K562 (cell line): ENCODE data around the gene AAK1. TPM values are rescaled to one million over a fixed set of nuclear protein-coding genes. Genes with fewer than 3 reads are reported as not detected.

ENCODE experiments used
- ATAC-seq: fragments of 200-7000 bp; cut with Tn5 transposase; 3 replicates; pipeline ENCODE4 v1.9.1; 2020; ENCODE audit warnings: moderate library complexity
- BruUV-seq: library from RNA; stranded (reverse); fragments of 400-500 nt; replicated peaks from 2 replicates; lab custom pipeline; 2021; lab: Mats Ljungman, UMichigan
- CTCF ChIA-PET: fragments of 300-600 bp; formaldehyde crosslinking; extraction: SDS; loops from one replicate; lab custom pipeline; 2021; ENCODE audit warnings: low intra/inter-chr PET ratio; lab: Yijun Ruan, JAX
- POLR2A ChIA-PET: fragments of 300-600, 350-650 bp; sonication (Branson Sonifier 250); formaldehyde crosslinking; extraction: SDS; loops from one replicate; lab custom pipeline; 2021; ENCODE audit warnings: antibody characterized with exemption, inconsistent platforms; lab: Yijun Ruan, JAX
- DNase-seq, 4 experiments: peaks; one replicate each; pipeline versions ENCODE4 v3.0.0 to v3.0.0-alpha.2; 2011 to 2018; ENCODE audit warnings: low spot score in 3 of 4, mixed read lengths in 3 of 4; ENCODE audit errors: extremely low read depth in 1 of 4
- FAIRE-seq: peaks from 2 replicates; lab custom pipeline; 2011; peaks lifted over from hg19 to GRCh38; lab: Jason Lieb, UNC
- H2AFZ ChIP-seq: 2 replicates; pipeline ENCODE4 v1.6.0; 2011; ENCODE audit warnings: low read depth, low read length, control low read depth, inconsistent platforms
- H3K27ac ChIP-seq: fragments of 200-600 bp; 3 replicates; pipeline ENCODE4 v1.8.0; 2011; ENCODE audit warnings: low read depth, mild to moderate bottlenecking, control low read depth, inconsistent platforms, low read length, moderate library complexity, mixed read lengths; ENCODE audit errors: extremely low read depth
- H3K27me3 ChIP-seq, 2 experiments: fragments of 300-600 bp in 1 of 2; 2 replicates in 1 of 2; 3 replicates in 1 of 2; pipeline versions ENCODE4 v1.6.0 to v1.8.0; 2011; ENCODE audit warnings: inconsistent platforms in 2 of 2, low read length in 2 of 2, mild to moderate bottlenecking in 1 of 2, mixed read lengths in 1 of 2, moderate library complexity in 1 of 2; ENCODE audit not compliant: control insufficient read depth in 2 of 2, insufficient read depth in 2 of 2
- H3K36me3 ChIP-seq: fragments of 300-600 bp; 3 replicates; pipeline ENCODE4 v1.8.0; 2011; ENCODE audit warnings: mild to moderate bottlenecking, low read length, inconsistent platforms; ENCODE audit not compliant: control insufficient read depth, insufficient read depth
- H3K4me1 ChIP-seq, 2 experiments: fragments of 200-600 bp in 1 of 2; replicated peaks in 1 of 2; 2 replicates in 1 of 2; 3 replicates in 1 of 2; pipeline versions ENCODE4 v1.5.1 to v1.8.0; 2011; ENCODE audit warnings: inconsistent platforms in 2 of 2, low read length in 2 of 2, mild to moderate bottlenecking in 1 of 2, mixed read lengths in 1 of 2, moderate library complexity in 1 of 2; ENCODE audit not compliant: control insufficient read depth in 2 of 2, insufficient read depth in 2 of 2
- H3K4me2 ChIP-seq: 2 replicates; pipeline ENCODE4 v1.6.1; 2011; ENCODE audit warnings: low read length, control low read depth, inconsistent platforms, mixed read lengths; ENCODE audit not compliant: insufficient read depth
- H3K4me3 ChIP-seq: fragments of 200-600 bp; sonication (generic), shearing (Covaris generic); 2 replicates; pipeline ENCODE4 v1.5.1; 2016; ENCODE audit warnings: control low read depth, inconsistent platforms
- H3K79me2 ChIP-seq: fragments of 200-600 bp; 3 replicates; pipeline ENCODE4 v1.8.0; 2011; ENCODE audit warnings: low read length, inconsistent platforms; ENCODE audit not compliant: control insufficient read depth, insufficient read depth
- H3K9ac ChIP-seq, 2 experiments: 2 replicates each; pipeline versions ENCODE4 v1.6.0 to v1.6.1; 2011; ENCODE audit warnings: low read depth in 2 of 2, low read length in 2 of 2, control low read depth in 1 of 2, inconsistent platforms in 1 of 2, mild to moderate bottlenecking in 1 of 2, mixed read lengths in 1 of 2; ENCODE audit not compliant: insufficient read depth in 1 of 2
- H3K9me1 ChIP-seq: one replicate; pipeline ENCODE4 v1.6.0; 2011; ENCODE audit warnings: inconsistent platforms, mild to moderate bottlenecking, low read length, moderate library complexity; ENCODE audit not compliant: control insufficient read depth, insufficient read depth
- H3K9me3 ChIP-seq: replicated peaks from 2 replicates; pipeline ENCODE4 v1.5.1; 2011; ENCODE audit warnings: low read depth, low read length, inconsistent platforms; ENCODE audit not compliant: control insufficient read depth, insufficient read depth
- H4K20me1 ChIP-seq: replicated peaks from 2 replicates; pipeline ENCODE4 v1.6.1; 2011; ENCODE audit warnings: low read length, inconsistent platforms, mixed read lengths; ENCODE audit not compliant: control insufficient read depth, insufficient read depth
- CREM ChIP-seq: IDR thresholded peaks from 2 replicates; pipeline ENCODE4 v1.6.1; 2014; ENCODE audit warnings: antibody characterized with exemption, low read depth
- GATA2 ChIP-seq: sonication (generic); formaldehyde crosslinking; IDR thresholded peaks from 2 replicates; pipeline ENCODE4 v1.4.0; 2020; ENCODE audit warnings: mild to moderate bottlenecking, missing genetic modification reagents
- HNRNPH1 ChIP-seq: fragments of 200-400 bp; formaldehyde crosslinking; optimal IDR thresholded peaks from 2 replicates; pipeline ENCODE3; 2017; ENCODE audit warnings: low read depth, mild to moderate bottlenecking, low read length, moderate library complexity
- IRF1 ChIP-seq: sonication (generic); formaldehyde crosslinking; IDR thresholded peaks from 2 replicates; pipeline ENCODE4 v1.8.0; 2022; ENCODE audit warnings: missing genetic modification reagents, mild to moderate bottlenecking, borderline replicate concordance
- WGBS: fragments of 100-300 bp; shearing (Covaris generic); methylation state at CpG from one replicate; pipeline ENCODE4 v1.1.6; 2016; ENCODE audit warnings: low coverage, mixed read lengths; ENCODE audit not compliant: insufficient coverage; ENCODE audit errors: missing lambda C conversion rate; 5-methylcytosine and 5-hydroxymethylcytosine counted together
- in situ Hi-C: fragments of 300-500 bp; cut with MboI; formaldehyde crosslinking; loops from 4 replicates; pipeline ENCODE4 v1.15.0; 2018; ENCODE audit warnings: inconsistent platforms, mixed read lengths
- intact Hi-C: fragments of 100-400 bp; cut with micrococcal nuclease; formaldehyde crosslinking; loops from 2 replicates; pipeline ENCODE4 v1.14.2; 2022
- polyA plus RNA-seq, 8 experiments: library from polyadenylated mRNA; depleted of rRNA in 4 of 8; stranded (reverse) in 5 of 8; unstranded in 3 of 8; fragments of >200 nt; fragmentation: Nextera tagmentation in 2 of 8; fragmentation: Illumina TruSeq in 1 of 8; extraction: Ambion mirVana in 2 of 8; extraction: Trizol in 1 of 8; gene quantifications; 2 replicates each; pipeline versions ENCODE4 v1.2.1 to v1.2.3, GENCODE V29; 2011 to 2014; ENCODE audit warnings: inconsistent platforms in 1 of 8, missing spikeins in 1 of 8
- total RNA-seq, 7 experiments: library from RNA; depleted of rRNA in 6 of 7; stranded (reverse); fragments of >200 nt in 6 of 7; fragmentation: Illumina TruSeq in 2 of 7; extraction: Trizol in 2 of 7; gene quantifications; 2 replicates each; pipeline versions ENCODE4 v1.2.1 to v1.2.3, GENCODE V29; 2011 to 2021; ENCODE audit warnings: low replicate concordance in 1 of 7

Gene AAK1
- total and polyA plus RNA-seq, 9 of the 15 experiments (the other 6 are each of a cell fraction or from before 2014, with no cell fraction given): 0.89 to 17.1 (median 6.0) TPM

DNA sequence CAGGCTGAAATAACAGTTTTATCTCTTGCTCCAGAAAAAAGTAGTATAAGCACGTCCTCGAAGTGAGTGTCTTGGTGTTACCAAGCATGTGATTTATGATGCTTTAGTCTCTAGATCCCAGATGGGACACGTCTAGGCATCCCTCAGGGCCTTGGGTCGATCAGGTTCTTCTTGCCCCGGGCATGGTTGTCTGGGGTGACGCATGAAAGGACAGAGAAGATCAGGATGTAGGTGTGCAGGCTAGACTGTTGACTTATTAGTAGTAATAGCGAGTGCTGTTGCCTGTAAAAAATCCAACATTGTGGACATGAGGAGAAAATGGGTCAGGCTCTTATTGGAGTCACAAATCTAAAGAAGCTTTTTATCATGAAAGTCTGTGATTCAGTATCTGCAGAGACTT lies 112.4 kb downstream of the AAK1 start (continued):
- TF ChIP-seq IRF1 (CRISPR knock-in tag) (no peak), HNRNPH1 (no peak), CREM (no peak)
- TF ChIP-seq, all 486 proteins: peak for 0

DNA sequence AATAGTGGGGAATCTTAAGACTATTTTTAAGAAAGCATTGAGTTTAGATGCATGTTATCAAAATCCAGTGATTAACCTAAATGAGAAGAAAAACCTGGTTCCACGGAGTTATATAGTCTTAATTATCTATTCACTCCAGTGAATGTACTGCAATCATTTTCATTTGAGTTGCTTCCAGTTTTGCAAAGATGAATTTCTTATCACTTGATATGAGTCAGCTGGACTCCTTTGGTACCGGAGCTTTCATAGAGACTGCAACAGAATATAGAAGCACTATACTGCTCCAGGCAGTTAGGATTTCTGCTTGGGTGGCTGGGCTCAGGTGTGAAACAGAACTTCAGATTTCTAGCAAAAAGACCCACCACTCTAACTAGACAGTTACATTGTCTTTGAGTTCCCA lies 114.1 kb downstream of the AAK1 start:
- DNase-seq (no peak), FAIRE-seq (peak; percentile 37), ATAC-seq (no peak)
- no TSS peak for BruUV-seq
- 0 out of 3 replicates have a peak, but pooled peaks cover 2% of the 10 kb centered on the region for H3K36me3 ChIP-seq
- no peak overlapping the region for H3K4me2 ChIP-seq
- no peak overlapping the region for H2AFZ ChIP-seq
- intact Hi-C loops: no loop called here
- H3K79me2 ChIP-seq: no peaks in the 10 kb centered on the region
- no peaks in the 10 kb centered on the region for H3K9me1 ChIP-seq
- no peak overlapping the region for H3K9ac ChIP-seq
- ChIA-PET POLR2A (interaction anchor here (0.7 kb wide), 1 partner anchor 13 kb away, joined by 3 read pairs; no protein-coding TSS in a partner anchor), CTCF (no interaction called here)
- 24% methylated on average over 2 of the region's 2 CpGs for WGBS
- no peak for TF ChIP-seq GATA2
- H3K4me3 ChIP-seq: no peak overlapping the region
- H3K27ac ChIP-seq: no peak overlapping the region
- H3K27me3 ChIP-seq: no peaks in the 10 kb centered on the region
- H4K20me1 ChIP-seq: no peaks in the 10 kb centered on the region
- H3K9me3 ChIP-seq: no peaks in the 10 kb centered on the region
- in situ Hi-C loops: no loop called here
- H3K4me1 ChIP-seq: no peaks in the 10 kb centered on the region
